Epithelial cell of proximal tubule (primary cell): ENCODE measurements around the gene ZSCAN12. TPM values are rescaled to one million over a fixed set of nuclear protein-coding genes. Genes with fewer than 3 reads are reported as not detected.
A peak's percentile ranks its signal among the peaks of the same experiment; 100 is the strongest.

ENCODE experiments used
- DNase-seq: peaks from one replicate; pipeline ENCODE4 v3.0.0-alpha.2; 2011; ENCODE audit warnings: low read depth
- H3K4me3 ChIP-seq: 2 replicates; pipeline ENCODE4 v1.5.1; 2011; ENCODE audit warnings: low read depth, mild to moderate bottlenecking, low read length
- total RNA-seq: library from RNA; depleted of rRNA; stranded (reverse); fragments of >200 nt; gene quantifications from 2 replicates; pipeline ENCODE4 v1.2.3, GENCODE V29; 2015
- TF ChIP-seq, protein P1 (sequence below): conservative IDR thresholded peaks from 2 replicates; pipeline ENCODE4 v1.5.1; 2012; ENCODE audit warnings: low read depth, mild to moderate bottlenecking, low read length

ZSCAN12 gene
- total RNA-seq, 1 donor from 2014 or later: 4.9 TPM

DNA sequence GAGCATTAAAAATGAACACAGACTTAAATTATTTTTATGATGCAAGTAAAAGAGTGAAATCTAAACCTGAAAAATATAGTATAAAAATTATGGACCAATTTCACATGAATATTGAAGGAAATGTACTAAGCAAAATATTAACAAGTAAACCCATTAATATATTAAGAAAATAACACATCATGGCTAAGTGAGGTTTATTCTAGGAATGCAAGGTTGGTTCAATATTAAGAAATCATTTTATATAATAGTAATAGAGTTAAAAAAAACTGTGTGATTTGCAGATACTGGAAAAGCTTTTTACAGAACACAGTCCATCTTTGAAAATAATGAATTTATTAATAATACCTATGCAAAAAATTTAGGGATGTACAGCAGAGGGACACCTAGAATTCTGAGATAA, 20.9 kb downstream of the ZSCAN12 start:
- no peak overlapping the region for H3K4me3 ChIP-seq
- no peak for DNase-seq
- TF ChIP-seq, protein P1, sequence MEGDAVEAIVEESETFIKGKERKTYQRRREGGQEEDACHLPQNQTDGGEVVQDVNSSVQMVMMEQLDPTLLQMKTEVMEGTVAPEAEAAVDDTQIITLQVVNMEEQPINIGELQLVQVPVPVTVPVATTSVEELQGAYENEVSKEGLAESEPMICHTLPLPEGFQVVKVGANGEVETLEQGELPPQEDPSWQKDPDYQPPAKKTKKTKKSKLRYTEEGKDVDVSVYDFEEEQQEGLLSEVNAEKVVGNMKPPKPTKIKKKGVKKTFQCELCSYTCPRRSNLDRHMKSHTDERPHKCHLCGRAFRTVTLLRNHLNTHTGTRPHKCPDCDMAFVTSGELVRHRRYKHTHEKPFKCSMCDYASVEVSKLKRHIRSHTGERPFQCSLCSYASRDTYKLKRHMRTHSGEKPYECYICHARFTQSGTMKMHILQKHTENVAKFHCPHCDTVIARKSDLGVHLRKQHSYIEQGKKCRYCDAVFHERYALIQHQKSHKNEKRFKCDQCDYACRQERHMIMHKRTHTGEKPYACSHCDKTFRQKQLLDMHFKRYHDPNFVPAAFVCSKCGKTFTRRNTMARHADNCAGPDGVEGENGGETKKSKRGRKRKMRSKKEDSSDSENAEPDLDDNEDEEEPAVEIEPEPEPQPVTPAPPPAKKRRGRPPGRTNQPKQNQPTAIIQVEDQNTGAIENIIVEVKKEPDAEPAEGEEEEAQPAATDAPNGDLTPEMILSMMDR: no peak

DNA sequence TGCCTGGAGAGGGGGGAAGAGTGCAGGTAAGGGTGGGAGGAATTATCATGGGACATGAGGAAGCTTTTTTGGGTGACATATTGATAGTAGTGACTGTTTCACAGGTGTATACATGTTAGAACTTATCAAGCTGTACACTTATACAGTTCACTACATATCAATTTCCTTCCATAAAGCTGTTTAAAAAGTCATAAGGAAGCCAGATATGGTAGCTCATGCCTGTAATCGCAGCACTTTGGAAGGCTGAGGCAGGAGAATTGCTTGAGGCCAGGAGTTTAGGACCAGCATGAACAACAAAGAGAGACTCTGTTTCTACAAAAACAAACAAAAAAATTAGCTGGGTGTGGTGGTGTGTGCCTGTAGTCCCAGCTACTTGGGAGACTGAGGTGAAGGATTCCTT, 21.7 kb downstream of the ZSCAN12 start:
- no peak overlapping the region for H3K4me3 ChIP-seq
- TF ChIP-seq, protein P1: no peak
- DNase-seq: no peak

DNA sequence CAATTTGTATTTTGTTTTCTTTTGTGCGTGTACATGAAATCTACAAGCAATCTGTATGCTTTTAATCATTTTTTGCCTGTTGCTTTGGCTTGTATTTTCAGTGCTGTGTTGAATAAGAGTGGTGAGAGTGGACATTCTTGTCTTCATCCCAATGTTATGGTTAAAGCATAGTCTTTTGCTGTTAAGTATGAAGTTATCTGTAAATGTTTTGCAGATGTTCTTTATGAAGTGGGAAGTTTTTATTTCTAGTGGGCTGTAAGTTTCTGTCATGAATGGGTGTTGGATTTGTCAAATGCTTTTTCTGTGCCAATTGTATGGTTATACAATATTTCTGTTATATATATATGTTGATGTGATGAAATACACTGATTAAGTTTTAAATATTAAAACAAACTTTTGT, 25.6 kb downstream of the ZSCAN12 start:
- TF ChIP-seq, protein P1: no peak
- no peak overlapping the region for H3K4me3 ChIP-seq
- no peak for DNase-seq

DNA sequence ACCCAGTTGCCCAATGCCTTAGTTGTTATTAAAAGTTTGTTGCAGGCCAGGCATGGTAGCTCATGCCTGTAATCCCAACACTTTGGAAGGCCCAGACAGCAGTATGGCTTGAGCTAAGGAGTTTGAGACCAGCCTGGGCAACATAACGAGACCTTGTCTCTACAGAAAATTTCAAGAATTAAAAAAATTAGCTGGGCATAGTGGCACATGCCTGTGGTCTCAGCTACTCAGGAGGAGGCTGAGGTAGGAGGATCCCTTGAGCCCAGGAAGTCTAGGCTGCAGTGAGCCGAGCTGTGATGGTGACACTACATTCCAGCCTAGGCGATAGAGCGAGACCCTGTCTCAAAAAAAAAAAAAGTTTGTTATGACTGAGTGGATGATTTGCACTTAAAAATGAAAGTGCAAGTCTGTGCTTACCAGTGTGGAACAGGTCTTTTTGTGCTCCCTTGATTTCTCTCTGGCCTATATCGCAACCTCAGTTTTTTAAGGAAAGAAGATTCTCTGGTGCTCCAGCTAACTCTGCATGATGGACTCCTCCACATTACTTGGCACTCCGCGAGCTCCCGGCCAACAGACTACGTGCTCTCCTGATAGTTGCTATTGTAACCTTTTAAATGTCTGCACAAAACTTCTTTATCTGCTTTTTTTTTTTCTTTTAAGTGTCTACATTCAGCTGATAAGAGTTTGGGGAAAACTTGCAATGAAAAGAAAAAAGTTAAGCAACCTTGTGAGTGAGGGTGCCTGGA, 27.7 kb downstream of the ZSCAN12 start:
- TF ChIP-seq, protein P1: no peak
- no peak overlapping the region for H3K4me3 ChIP-seq
- peak; percentile 36 for DNase-seq

DNA sequence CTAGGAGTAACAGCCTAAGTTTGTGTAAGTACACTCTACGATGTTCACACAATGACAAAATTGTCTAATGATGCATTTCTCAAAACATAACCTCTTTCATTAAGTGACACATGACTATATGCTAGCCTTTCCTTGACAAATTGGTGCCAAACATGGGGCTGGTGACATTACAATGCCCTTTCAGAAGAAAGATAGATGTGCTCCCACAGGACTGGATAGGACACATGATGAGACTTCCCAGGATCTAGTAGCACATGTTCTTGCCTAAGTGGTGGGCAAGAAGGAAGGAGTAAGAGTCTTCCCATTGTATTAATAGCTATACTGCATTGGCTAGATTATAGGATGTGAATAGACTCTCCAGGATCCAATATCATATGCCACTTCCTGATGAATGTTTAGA, 28.3 kb downstream of the ZSCAN12 start:
- no peak for DNase-seq
- TF ChIP-seq, protein P1: no peak
- no peak overlapping the region for H3K4me3 ChIP-seq

DNA sequence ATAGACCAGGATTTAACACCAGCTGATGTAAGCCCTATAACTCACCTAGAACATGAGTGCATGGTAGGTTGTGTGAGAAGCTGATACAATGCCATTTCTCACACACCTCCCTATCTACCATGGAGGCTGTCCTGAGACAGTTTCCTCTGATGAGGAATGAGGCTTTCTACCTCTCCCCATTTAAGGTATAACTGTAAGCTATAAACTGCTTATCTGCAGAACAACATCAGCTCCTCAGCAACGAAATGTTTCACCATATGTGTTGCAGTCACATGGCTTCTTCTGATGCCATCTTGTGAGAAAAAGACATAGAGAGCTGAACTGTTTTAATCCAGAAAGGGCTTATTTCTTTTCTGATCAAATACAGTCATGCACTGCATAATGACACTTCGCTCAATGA, 29.1 kb downstream of the ZSCAN12 start:
- TF ChIP-seq, protein P1: no peak
- DNase-seq: no peak
- H3K4me3 ChIP-seq: no peak overlapping the region

DNA sequence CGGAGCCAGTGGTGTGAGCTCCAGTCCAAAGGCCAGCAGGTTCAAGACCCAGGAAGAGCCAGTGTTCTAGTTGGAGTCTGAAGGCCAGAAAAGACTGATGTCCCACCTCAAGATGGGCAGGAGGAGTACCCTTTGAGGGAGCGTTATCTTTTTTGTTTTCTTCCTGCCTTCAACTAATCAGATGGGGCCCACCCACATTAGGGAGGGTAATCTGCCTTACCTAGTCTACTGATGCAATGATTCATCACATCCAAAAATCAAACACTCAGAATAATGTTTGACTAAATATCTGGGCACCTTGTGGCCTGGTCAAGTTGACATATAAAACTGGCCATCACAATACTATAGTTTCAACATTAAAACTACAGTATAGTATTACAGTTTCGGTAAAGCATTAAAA, 30.1 kb downstream of the ZSCAN12 start:
- DNase-seq: no peak
- TF ChIP-seq, protein P1: no peak
- no peak overlapping the region for H3K4me3 ChIP-seq
